8988T (cell line): ENCODE results near the gene CTNND2.
A peak's percentile ranks its signal among the peaks of the same experiment; 100 is the strongest.

ENCODE experiments used
- DNase-seq: peaks from one replicate; pipeline ENCODE4 v3.0.0; 2011

The CTNND2 gene

GRCh38 chr5:11000515-11001353, 903.5 kb downstream of the CTNND2 start:
- DNase-seq, result no peak

GRCh38 chr5:10999714-11000113, 904.5 kb downstream of the CTNND2 start:
- no peak for DNase-seq

- no peak for DNase-seq
These were observed 908.4 kb downstream of the CTNND2 start for GRCh38 chr5:10995891-10996290.

- DNase-seq, result no peak
These were observed 909.9 kb downstream of the CTNND2 start for GRCh38 chr5:10994091-10994986.

GRCh38 chr5:10990634-10991033, 913.6 kb downstream of the CTNND2 start:
- no peak for DNase-seq

- no peak for DNase-seq
These were observed 914.5 kb downstream of the CTNND2 start for GRCh38 chr5:10989577-10990263.

GRCh38 chr5:10988622-10989021, 915.6 kb downstream of the CTNND2 start:
- no peak for DNase-seq

GRCh38 chr5:10987925-10988504, 916.2 kb downstream of the CTNND2 start:
- peak; percentile 82 for DNase-seq

- no peak for DNase-seq
These were observed 916.8 kb downstream of the CTNND2 start for GRCh38 chr5:10987276-10987924.

- DNase-seq, result no peak
These were observed 918.5 kb downstream of the CTNND2 start for GRCh38 chr5:10985721-10986110.

GRCh38 chr5:10985091-10985720, 919.0 kb downstream of the CTNND2 start:
- no peak for DNase-seq

GRCh38 chr5:10984021-10984715, 920.1 kb downstream of the CTNND2 start:
- DNase-seq, result no peak

- DNase-seq, result no peak
These were observed 921.6 kb downstream of the CTNND2 start for GRCh38 chr5:10982626-10983025.

GRCh38 chr5:10981932-10982331, 922.3 kb downstream of the CTNND2 start:
- no peak for DNase-seq

- no peak for DNase-seq
These were observed 927.2 kb downstream of the CTNND2 start for GRCh38 chr5:10977011-10977410.

- no peak for DNase-seq
These were observed 928.3 kb downstream of the CTNND2 start for GRCh38 chr5:10975945-10976344.

GRCh38 chr5:10974850-10975249, 929.4 kb downstream of the CTNND2 start:
- no peak for DNase-seq

GRCh38 chr5:10973316-10973715, 930.9 kb downstream of the CTNND2 start:
- DNase-seq, result no peak

GRCh38 chr5:10969684-10970180, 934.5 kb downstream of the CTNND2 start:
- DNase-seq, result no peak

- DNase-seq, result no peak
These were observed 939.4 kb downstream of the CTNND2 start for GRCh38 chr5:10964806-10965205.

- no peak for DNase-seq
These were observed 945.5 kb downstream of the CTNND2 start for GRCh38 chr5:10958728-10959127.
